Thoracic aorta (tissue), 2 donors: ENCODE data around the gene KRTAP6-3. TPM values are rescaled to one million over a fixed set of nuclear protein-coding genes. Genes with fewer than 3 reads are reported as not detected.

Experiments
- ATAC-seq: fragments of 150-250 bp; one replicate; pipeline ENCODE4 v1.8.0; 2017; ENCODE audit warnings: low read depth; ENCODE audit not compliant: insufficient number of reproducible peaks, low FRiP score
- DNase-seq: peaks from one replicate; pipeline ENCODE4 v3.0.0-alpha.2; 2020; ENCODE audit warnings: low spot score
- H3K27ac ChIP-seq, 2 donors: fragments of 200-600 bp; sonication (generic); 1 replicate in 1 of 2; 2 replicates in 1 of 2; pipeline ENCODE4 v1.5.1; 2016; ENCODE audit warnings: mild to moderate bottlenecking in 2 of 2, moderate library complexity in 2 of 2
- H3K27me3 ChIP-seq: fragments of 200-600 bp; sonication (generic); replicated peaks from 2 replicates; pipeline ENCODE4 v1.6.0; 2016; ENCODE audit warnings: mild to moderate bottlenecking; ENCODE audit not compliant: insufficient read depth
- H3K36me3 ChIP-seq: fragments of 200-600 bp; sonication (generic); one replicate; pipeline ENCODE4 v1.5.1; 2016
- H3K4me1 ChIP-seq, 2 donors: fragments of 200-600 bp; sonication (generic); 1 replicate in 1 of 2; 2 replicates in 1 of 2; pipeline versions ENCODE4 v1.5.1 to v1.6.0; 2016; ENCODE audit warnings: low read depth in 2 of 2, mild to moderate bottlenecking in 1 of 2; ENCODE audit not compliant: control insufficient read depth in 1 of 2
- H3K4me3 ChIP-seq: fragments of 200-600 bp; sonication (generic); 2 replicates; pipeline ENCODE4 v1.5.1; 2016; ENCODE audit warnings: mild to moderate bottlenecking
- H3K9me3 ChIP-seq: fragments of 200-600 bp; sonication (generic); 2 replicates; pipeline ENCODE4 v1.5.1; 2016
- total RNA-seq, 2 donors: library from RNA; depleted of rRNA; stranded (reverse); fragments of >200 nt; gene quantifications; one replicate each; pipeline versions ENCODE4 v1.1.0 to v1.2.3, GENCODE V29; 2016
- TF ChIP-seq, protein P1 (sequence below): fragments of 200-600 bp; sonication (generic); IDR thresholded peaks from one replicate; pipeline ENCODE4 v1.5.1; 2019; ENCODE audit warnings: antibody characterized with exemption

KRTAP6-3 gene
- total RNA-seq, 2 donors from 2014 or later, result not detected

GRCh38 chr21:30580132-30580531 is 12.1 kb upstream of the KRTAP6-3 start:
- no peak for ATAC-seq
- Histone ChIP-seq H3K36me3 (no peaks in the 10 kb centered on the region), H3K4me1 (no peaks in the 10 kb centered on the region), H3K27ac (no peak overlapping the region), H3K4me3 (no peak overlapping the region), H3K9me3 (no peaks in the 10 kb centered on the region), H3K27me3 (no peaks in the 10 kb centered on the region)
- no peak for DNase-seq
- TF ChIP-seq, protein P1, sequence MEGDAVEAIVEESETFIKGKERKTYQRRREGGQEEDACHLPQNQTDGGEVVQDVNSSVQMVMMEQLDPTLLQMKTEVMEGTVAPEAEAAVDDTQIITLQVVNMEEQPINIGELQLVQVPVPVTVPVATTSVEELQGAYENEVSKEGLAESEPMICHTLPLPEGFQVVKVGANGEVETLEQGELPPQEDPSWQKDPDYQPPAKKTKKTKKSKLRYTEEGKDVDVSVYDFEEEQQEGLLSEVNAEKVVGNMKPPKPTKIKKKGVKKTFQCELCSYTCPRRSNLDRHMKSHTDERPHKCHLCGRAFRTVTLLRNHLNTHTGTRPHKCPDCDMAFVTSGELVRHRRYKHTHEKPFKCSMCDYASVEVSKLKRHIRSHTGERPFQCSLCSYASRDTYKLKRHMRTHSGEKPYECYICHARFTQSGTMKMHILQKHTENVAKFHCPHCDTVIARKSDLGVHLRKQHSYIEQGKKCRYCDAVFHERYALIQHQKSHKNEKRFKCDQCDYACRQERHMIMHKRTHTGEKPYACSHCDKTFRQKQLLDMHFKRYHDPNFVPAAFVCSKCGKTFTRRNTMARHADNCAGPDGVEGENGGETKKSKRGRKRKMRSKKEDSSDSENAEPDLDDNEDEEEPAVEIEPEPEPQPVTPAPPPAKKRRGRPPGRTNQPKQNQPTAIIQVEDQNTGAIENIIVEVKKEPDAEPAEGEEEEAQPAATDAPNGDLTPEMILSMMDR, result no peak

DNA sequence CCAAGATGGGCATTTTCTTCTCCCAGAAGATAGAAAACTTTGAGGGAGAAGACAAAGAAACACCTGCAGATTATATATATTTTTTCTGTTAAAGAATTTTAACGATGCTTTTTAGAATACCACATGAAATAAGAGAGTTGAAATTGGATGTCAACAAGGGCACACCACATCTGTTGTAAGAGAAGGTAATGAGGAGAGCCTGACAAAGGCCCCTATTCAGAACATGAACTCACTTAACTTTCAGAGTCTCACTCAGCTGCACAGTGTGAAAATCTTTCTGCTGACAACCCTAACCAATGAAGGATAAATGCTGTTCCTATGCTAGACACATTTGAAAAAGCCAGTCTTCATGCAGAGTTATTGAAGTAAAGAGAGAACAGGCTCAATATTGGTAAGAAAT is 9.4 kb upstream of the KRTAP6-3 start:
- ATAC-seq (no peak), DNase-seq (no peak)
- no peaks in the 10 kb centered on the region for H3K36me3 ChIP-seq
- H3K4me3 ChIP-seq, result no peak overlapping the region
- TF ChIP-seq, protein P1, result no peak
- no peaks in the 10 kb centered on the region for H3K4me1 ChIP-seq
- H3K27me3 ChIP-seq, result no peaks in the 10 kb centered on the region
- no peak overlapping the region for H3K27ac ChIP-seq
- no peaks in the 10 kb centered on the region for H3K9me3 ChIP-seq

DNA sequence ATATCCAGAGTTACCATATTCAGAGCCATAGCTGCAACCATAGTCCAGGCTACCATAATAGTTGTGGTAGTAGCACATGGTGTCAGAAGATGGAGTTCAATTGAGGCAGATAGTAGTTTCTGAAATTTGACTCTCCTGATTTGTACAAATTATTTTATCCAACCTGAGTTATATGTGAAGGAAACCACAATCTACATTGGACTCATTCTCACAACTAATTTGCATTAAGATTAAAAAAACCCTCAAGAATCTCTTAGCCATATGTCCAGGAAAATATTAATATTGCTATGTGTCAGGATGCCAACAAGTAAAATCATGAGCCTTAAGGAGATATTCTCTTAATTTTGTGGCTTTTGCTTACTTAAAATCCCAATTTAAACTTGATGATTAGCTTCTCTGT is 1.9 kb upstream of the KRTAP6-3 start, which contains the start of gene KRTAP22-2:
Gene KRTAP22-2, minus strand, starts transcription at position 101 of the 400 bp plus-strand sequence.
- Histone ChIP-seq H3K4me1 (no peaks in the 10 kb centered on the region), H3K36me3 (no peaks in the 10 kb centered on the region), H3K27me3 (no peaks in the 10 kb centered on the region), H3K27ac (no peak within 1 kb of the TSS), H3K9me3 (no peaks in the 10 kb centered on the region), H3K4me3 (no peak within 1 kb of the TSS)
- TF ChIP-seq, protein P1, result no peak
- DNase-seq (no peak), ATAC-seq (no peak)

GRCh38 chr21:30598802-30599201 is 6.6 kb downstream of the KRTAP6-3 start, which contains the start of gene KRTAP6-2:
Gene KRTAP6-2 (minus strand): TSS chr21:30598902. CDS start chr21:30598874, 28 bp downstream.
- Histone ChIP-seq H3K4me1 (no peaks in the 10 kb centered on the region), H3K36me3 (no peaks in the 10 kb centered on the region), H3K9me3 (no peaks in the 10 kb centered on the region), H3K4me3 (no peak within 1 kb of the TSS), H3K27ac (no peak within 1 kb of the TSS), H3K27me3 (no peaks in the 10 kb centered on the region)
- TF ChIP-seq, protein P1, result no peak
- DNase-seq, result no peak
- ATAC-seq, result no peak

- ATAC-seq, result no peak
- TF ChIP-seq, protein P1, result no peak
- no peak for DNase-seq
- H3K9me3 ChIP-seq, result no peaks in the 10 kb centered on the region
- H3K4me1 ChIP-seq, result no peaks in the 10 kb centered on the region
- no peak within 1 kb of the TSS for H3K27ac ChIP-seq
- H3K4me3 ChIP-seq, result no peak within 1 kb of the TSS
- no peaks in the 10 kb centered on the region for H3K36me3 ChIP-seq
- no peaks in the 10 kb centered on the region for H3K27me3 ChIP-seq
Observed at GRCh38 chr21:30600787-30601186, 8.5 kb downstream of the KRTAP6-3 start, which contains the start of gene KRTAP22-1. Gene KRTAP22-1 (plus strand): TSS chr21:30601087.
